Nephron (organoid): ENCODE data around the gene PLEKHM2.

Source experiments
- H3K27ac Mint-ChIP-seq, 3 experiments: 2 replicates each; pipeline ENCODE4 v1.8.0; 2020; ENCODE audit warnings: mixed read lengths in 3 of 3, mild to moderate bottlenecking in 2 of 3, moderate library complexity in 1 of 3
- H3K27me3 Mint-ChIP-seq: 2 replicates; pipeline ENCODE4 v1.8.0; 2021; ENCODE audit warnings: low read depth, mild to moderate bottlenecking, moderate library complexity, mixed read lengths
- H3K36me3 Mint-ChIP-seq: 2 replicates; pipeline ENCODE4 v1.8.0; 2020; ENCODE audit warnings: low read depth, mixed read lengths
- H3K4me1 Mint-ChIP-seq: 2 replicates; pipeline ENCODE4 v1.8.0; 2020; ENCODE audit warnings: mixed read lengths
- H3K4me3 Mint-ChIP-seq, 3 experiments: 2 replicates each; pipeline ENCODE4 v1.8.0; 2020; ENCODE audit warnings: mild to moderate bottlenecking in 3 of 3, mixed read lengths in 3 of 3, moderate library complexity in 2 of 3
- H3K9me3 Mint-ChIP-seq: 2 replicates; pipeline ENCODE4 v1.8.0; 2020; ENCODE audit warnings: mixed read lengths
- CTCF ChIP-seq, 3 experiments: fragments of 200-600 bp; sonication (generic); IDR thresholded peaks; one replicate each; pipeline ENCODE4 v1.5.0; 2021; ENCODE audit warnings: antibody characterized with exemption in 3 of 3; ENCODE audit not compliant: unreplicated experiment in 3 of 3

Gene PLEKHM2

GRCh38 chr1:15660151-15660550, 24.0 kb upstream of the PLEKHM2 start:
- Mint-ChIP-seq H3K27me3 (no peaks in the 10 kb centered on the region), H3K4me3 (no peak overlapping the region), H3K27ac (no peak overlapping the region), H3K36me3 (peaks cover 58% of the 10 kb centered on the region), H3K4me1 (peaks cover 26% of the 10 kb centered on the region), H3K9me3 (no peaks in the 10 kb centered on the region)
- no peak for TF ChIP-seq CTCF (IDR thresholded peaks at IDR 0.05; ENCODE audit: unreplicated experiment in 3 of 3)

DNA sequence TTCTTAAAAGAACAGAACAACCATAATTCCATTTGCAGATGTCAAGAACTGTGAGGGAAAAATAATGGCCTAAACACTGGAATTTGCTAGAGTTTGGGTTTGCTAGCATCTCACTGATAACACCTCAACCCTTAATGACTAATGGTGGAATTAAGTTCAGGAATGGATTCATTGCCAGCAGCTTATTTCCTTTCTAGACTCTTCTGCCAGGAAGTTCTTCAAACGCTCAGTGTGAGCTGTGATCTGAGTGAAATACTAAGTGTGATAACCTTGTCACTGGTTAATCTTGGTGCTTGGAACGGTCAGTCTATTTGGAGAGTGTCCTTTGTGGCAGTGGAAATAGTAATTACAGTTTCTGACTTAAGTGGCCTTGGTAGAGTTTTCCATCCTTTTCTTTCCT, 21.6 kb upstream of the PLEKHM2 start:
- TF ChIP-seq CTCF (IDR thresholded peaks at IDR 0.05; ENCODE audit: unreplicated experiment in 3 of 3), result no peak
- Mint-ChIP-seq H3K4me3 (no peak overlapping the region), H3K36me3 (peaks cover 47% of the 10 kb centered on the region), H3K27ac (no peak overlapping the region), H3K4me1 (peaks cover 12% of the 10 kb centered on the region), H3K9me3 (no peaks in the 10 kb centered on the region), H3K27me3 (no peaks in the 10 kb centered on the region)

DNA sequence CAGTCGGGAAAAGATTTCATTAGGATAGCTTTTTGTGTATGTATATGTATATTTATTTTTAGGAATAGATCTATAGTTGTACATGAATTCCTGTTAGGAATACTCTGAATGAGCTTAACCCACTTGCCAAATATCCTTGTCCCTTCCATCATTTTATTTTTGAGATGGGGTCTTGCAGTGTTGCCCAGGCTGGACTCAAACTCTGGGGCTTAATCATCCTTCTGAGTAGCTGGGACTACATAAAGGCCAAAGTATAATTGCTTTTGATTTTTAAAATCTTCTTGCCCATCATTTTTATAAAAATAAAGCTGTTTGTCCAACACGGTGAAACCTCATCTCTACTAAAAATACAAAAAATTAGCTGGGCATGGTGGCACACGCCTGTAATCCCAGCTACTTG, 20.2 kb upstream of the PLEKHM2 start:
- H3K27me3 Mint-ChIP-seq, result no peaks in the 10 kb centered on the region
- H3K36me3 Mint-ChIP-seq, result peaks cover 40% of the 10 kb centered on the region
- H3K9me3 Mint-ChIP-seq, result no peaks in the 10 kb centered on the region

GRCh38 chr1:15667362-15667761, 16.8 kb upstream of the PLEKHM2 start:
- Mint-ChIP-seq H3K27me3 (no peaks in the 10 kb centered on the region), H3K27ac (no peak overlapping the region), H3K4me1 (peaks cover 1% of the 10 kb centered on the region), H3K4me3 (no peak overlapping the region), H3K9me3 (no peaks in the 10 kb centered on the region), H3K36me3 (peaks cover 7% of the 10 kb centered on the region)
- no peak for TF ChIP-seq CTCF (IDR thresholded peaks at IDR 0.05; ENCODE audit: unreplicated experiment in 3 of 3)

More for the DNA sequence above, 20.2 kb upstream of the PLEKHM2 start:
- TF ChIP-seq CTCF (IDR thresholded peaks at IDR 0.05; ENCODE audit: unreplicated experiment in 3 of 3), result no peak
- Mint-ChIP-seq H3K27ac (no peak overlapping the region), H3K4me1 (peaks cover 11% of the 10 kb centered on the region), H3K4me3 (no peak overlapping the region)

GRCh38 chr1:15668089-15668754, 15.9 kb upstream of the PLEKHM2 start:
- Mint-ChIP-seq H3K27ac (no peak overlapping the region), H3K4me3 (no peak overlapping the region), H3K36me3 (peaks cover 3% of the 10 kb centered on the region), H3K4me1 (no peaks in the 10 kb centered on the region), H3K27me3 (no peaks in the 10 kb centered on the region), H3K9me3 (no peaks in the 10 kb centered on the region)
- no peak for TF ChIP-seq CTCF (IDR thresholded peaks at IDR 0.05; ENCODE audit: unreplicated experiment in 3 of 3)

DNA sequence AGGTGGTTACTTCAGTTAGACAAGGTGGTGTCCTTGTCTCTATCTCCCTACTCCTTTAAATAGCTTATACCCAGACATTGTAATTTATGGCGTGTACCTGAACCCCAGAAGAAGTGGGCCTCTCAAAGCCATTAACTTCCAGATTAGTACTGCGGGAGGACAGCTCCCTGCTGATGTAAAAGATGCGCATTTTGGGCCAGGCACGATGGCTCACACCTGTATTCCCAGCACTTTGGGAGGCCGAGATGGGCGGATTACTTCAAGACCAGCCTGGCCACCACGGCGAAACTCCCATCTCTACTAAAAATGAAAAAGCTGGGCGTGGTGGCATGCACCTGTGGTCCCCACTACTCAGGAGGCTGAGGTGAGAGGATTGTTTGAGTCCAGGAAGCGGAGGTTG, 15.0 kb upstream of the PLEKHM2 start:
- Mint-ChIP-seq H3K9me3 (no peaks in the 10 kb centered on the region), H3K4me1 (no peaks in the 10 kb centered on the region), H3K4me3 (no peak overlapping the region), H3K36me3 (peaks cover 3% of the 10 kb centered on the region), H3K27ac (no peak overlapping the region), H3K27me3 (no peaks in the 10 kb centered on the region)
- no peak for TF ChIP-seq CTCF (IDR thresholded peaks at IDR 0.05; ENCODE audit: unreplicated experiment in 3 of 3)
